NT2/D1 (cell line): ENCODE measurements around the gene TOP3A.
A peak's percentile ranks its signal among the peaks of the same experiment; 100 is the strongest.

Experiments
- DNase-seq: peaks from one replicate; pipeline ENCODE4 v3.0.0-alpha.2; 2011; ENCODE audit warnings: low read depth, low spot score
- H3K27me3 ChIP-seq: 2 replicates; pipeline ENCODE4 v1.6.0; 2011; ENCODE audit warnings: mild to moderate bottlenecking; ENCODE audit not compliant: insufficient read length, insufficient read depth
- H3K36me3 ChIP-seq: 2 replicates; pipeline ENCODE4 v1.6.1; 2011; ENCODE audit warnings: mild to moderate bottlenecking, low read length, mixed read lengths; ENCODE audit not compliant: insufficient read depth, insufficient read length
- H3K4me1 ChIP-seq: 2 replicates; pipeline ENCODE4 v1.5.1; 2011; ENCODE audit not compliant: insufficient read depth, insufficient read length
- H3K4me3 ChIP-seq: 2 replicates; pipeline ENCODE4 v1.5.1; 2011; ENCODE audit warnings: low read depth; ENCODE audit not compliant: insufficient read length
- H3K9ac ChIP-seq: 2 replicates; pipeline ENCODE4 v1.6.0; 2011; ENCODE audit warnings: low read depth; ENCODE audit not compliant: insufficient read length
- H3K9me3 ChIP-seq: 2 replicates; pipeline ENCODE4 v1.5.1; 2011; ENCODE audit warnings: mild to moderate bottlenecking, low read length; ENCODE audit not compliant: insufficient read depth
- SUZ12 ChIP-seq: IDR thresholded peaks from 2 replicates; pipeline ENCODE4 v1.6.1; 2011; ENCODE audit not compliant: insufficient read length, insufficient read depth; ENCODE audit errors: extremely low read depth
- YY1 ChIP-seq: IDR thresholded peaks from 2 replicates; pipeline ENCODE4 v1.6.1; 2011; ENCODE audit not compliant: insufficient read length, insufficient read depth
- ZNF274 ChIP-seq: IDR thresholded peaks from 2 replicates; pipeline ENCODE4 v1.6.1; 2011; ENCODE audit warnings: mild to moderate bottlenecking, low read depth, low read length

Gene TOP3A

GRCh38 chr17:18227635-18228034 lies 87.2 kb downstream of the TOP3A start:
- Histone ChIP-seq H3K36me3 (peaks cover 22% of the 10 kb centered on the region), H3K27me3 (no peaks in the 10 kb centered on the region), H3K4me3 (no peak overlapping the region), H3K9me3 (no peaks in the 10 kb centered on the region), H3K4me1 (peaks cover 10% of the 10 kb centered on the region), H3K9ac (no peak overlapping the region)
- no peak for DNase-seq
- TF ChIP-seq SUZ12, result no peak
- no peak for TF ChIP-seq ZNF274
- no peak for TF ChIP-seq YY1

GRCh38 chr17:18226284-18226945 lies 88.4 kb downstream of the TOP3A start:
- Histone ChIP-seq H3K36me3 (peaks cover 13% of the 10 kb centered on the region), H3K27me3 (no peaks in the 10 kb centered on the region), H3K4me1 (peaks cover 10% of the 10 kb centered on the region), H3K9ac (peak overlapping the region; percentile 92), H3K9me3 (no peaks in the 10 kb centered on the region), H3K4me3 (peak overlapping the region; percentile 79)
- no peak for TF ChIP-seq YY1
- no peak for TF ChIP-seq ZNF274
- TF ChIP-seq SUZ12, result no peak
- no peak for DNase-seq

- DNase-seq, result no peak
- Histone ChIP-seq H3K9ac (peak overlapping the region; percentile 92), H3K36me3 (peaks cover 13% of the 10 kb centered on the region), H3K27me3 (no peaks in the 10 kb centered on the region), H3K4me1 (peaks cover 10% of the 10 kb centered on the region), H3K4me3 (peak overlapping the region; percentile 79), H3K9me3 (no peaks in the 10 kb centered on the region)
- TF ChIP-seq ZNF274 (no peak), SUZ12 (no peak), YY1 (no peak)
Measured at GRCh38 chr17:18225642-18226283, 89.0 kb downstream of the TOP3A start.

DNA sequence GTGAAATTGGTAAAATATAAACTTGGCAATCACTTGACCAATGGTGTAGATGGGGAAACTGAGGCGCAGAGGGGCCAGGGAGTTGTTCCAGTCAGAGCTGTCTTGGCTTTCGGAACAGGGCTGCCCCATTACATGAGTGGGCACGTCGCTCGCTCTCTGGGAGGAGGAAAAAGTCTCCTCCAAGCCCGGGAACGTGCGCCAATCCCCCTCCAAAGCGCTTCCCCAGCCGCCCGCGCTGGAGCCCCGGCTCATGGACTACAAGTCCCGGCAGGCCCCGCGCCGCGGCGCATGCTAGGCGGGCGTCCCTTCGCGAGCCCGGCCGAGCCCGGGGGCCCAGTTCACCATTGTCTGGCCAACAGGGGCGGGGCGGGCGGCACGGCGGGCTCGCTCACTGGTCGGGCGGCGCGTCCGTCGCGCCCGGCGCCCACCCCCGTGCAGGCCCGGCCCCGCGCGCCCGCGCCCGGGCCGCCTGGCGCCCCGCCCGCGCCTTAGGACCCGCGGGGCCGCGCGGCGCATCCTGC lies 89.6 kb downstream of the TOP3A start, which contains the start of gene LLGL1:
TSS of gene LLGL1 (plus strand) at position 515 of the 521 bp plus-strand sequence. CDS start 48 bp downstream, outside the sequence.
- no peak for TF ChIP-seq ZNF274
- no peak for TF ChIP-seq YY1
- TF ChIP-seq SUZ12, result no peak
- H3K4me3 ChIP-seq, result peak within 1 kb of the TSS; percentile 79
- H3K4me1 ChIP-seq, result peaks cover 8% of the 10 kb centered on the region
- peak; percentile 88 for DNase-seq
- peaks cover 13% of the 10 kb centered on the region for H3K36me3 ChIP-seq
- H3K9me3 ChIP-seq, result no peaks in the 10 kb centered on the region
- H3K27me3 ChIP-seq, result no peaks in the 10 kb centered on the region
- peak within 1 kb of the TSS; percentile 92 for H3K9ac ChIP-seq

GRCh38 chr17:18224387-18225120 lies 90.2 kb downstream of the TOP3A start:
- Histone ChIP-seq H3K4me3 (peak overlapping the region; percentile 52), H3K4me1 (peaks cover 5% of the 10 kb centered on the region), H3K36me3 (peaks cover 8% of the 10 kb centered on the region), H3K27me3 (no peaks in the 10 kb centered on the region), H3K9ac (peak overlapping the region; percentile 86), H3K9me3 (no peaks in the 10 kb centered on the region)
- peak; percentile 79 for DNase-seq
- TF ChIP-seq ZNF274, result no peak
- TF ChIP-seq SUZ12, result no peak
- no peak for TF ChIP-seq YY1

- H3K9ac ChIP-seq, result peak overlapping the region; percentile 86
- peak overlapping the region; percentile 33 for H3K4me3 ChIP-seq
- no peak for DNase-seq
- peaks cover 5% of the 10 kb centered on the region for H3K4me1 ChIP-seq
- TF ChIP-seq YY1 (no peak), SUZ12 (no peak), ZNF274 (no peak)
- H3K9me3 ChIP-seq, result no peaks in the 10 kb centered on the region
- H3K36me3 ChIP-seq, result peaks cover 6% of the 10 kb centered on the region
- H3K27me3 ChIP-seq, result no peaks in the 10 kb centered on the region
Measured at GRCh38 chr17:18224053-18224386, 90.8 kb downstream of the TOP3A start.
